A204.1 (cell line): ENCODE measurements around the gene MRPL14.

ENCODE experiments used
- FAIRE-seq: peaks from 2 replicates; lab custom pipeline; 2012; peaks lifted over from hg19 to GRCh38; lab: Jason Lieb, UNC

Gene MRPL14

DNA sequence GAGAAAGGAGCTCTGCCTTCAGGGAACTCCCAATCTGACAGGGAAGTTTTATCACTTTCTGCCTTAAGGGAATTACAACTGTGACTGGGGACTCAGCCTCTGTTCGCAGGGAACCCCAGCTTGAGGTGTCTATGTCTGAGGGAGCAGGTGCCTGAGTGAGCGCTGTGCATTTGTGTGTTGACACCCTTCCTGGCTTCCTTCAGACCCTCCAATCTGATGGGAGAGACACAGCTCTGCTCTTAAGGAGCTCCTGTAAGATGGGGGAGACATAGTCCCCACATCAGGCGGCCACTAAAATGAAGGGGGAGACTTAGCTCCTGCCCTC lies 62.3 kb downstream of the MRPL14 start:
- no peak for FAIRE-seq

DNA sequence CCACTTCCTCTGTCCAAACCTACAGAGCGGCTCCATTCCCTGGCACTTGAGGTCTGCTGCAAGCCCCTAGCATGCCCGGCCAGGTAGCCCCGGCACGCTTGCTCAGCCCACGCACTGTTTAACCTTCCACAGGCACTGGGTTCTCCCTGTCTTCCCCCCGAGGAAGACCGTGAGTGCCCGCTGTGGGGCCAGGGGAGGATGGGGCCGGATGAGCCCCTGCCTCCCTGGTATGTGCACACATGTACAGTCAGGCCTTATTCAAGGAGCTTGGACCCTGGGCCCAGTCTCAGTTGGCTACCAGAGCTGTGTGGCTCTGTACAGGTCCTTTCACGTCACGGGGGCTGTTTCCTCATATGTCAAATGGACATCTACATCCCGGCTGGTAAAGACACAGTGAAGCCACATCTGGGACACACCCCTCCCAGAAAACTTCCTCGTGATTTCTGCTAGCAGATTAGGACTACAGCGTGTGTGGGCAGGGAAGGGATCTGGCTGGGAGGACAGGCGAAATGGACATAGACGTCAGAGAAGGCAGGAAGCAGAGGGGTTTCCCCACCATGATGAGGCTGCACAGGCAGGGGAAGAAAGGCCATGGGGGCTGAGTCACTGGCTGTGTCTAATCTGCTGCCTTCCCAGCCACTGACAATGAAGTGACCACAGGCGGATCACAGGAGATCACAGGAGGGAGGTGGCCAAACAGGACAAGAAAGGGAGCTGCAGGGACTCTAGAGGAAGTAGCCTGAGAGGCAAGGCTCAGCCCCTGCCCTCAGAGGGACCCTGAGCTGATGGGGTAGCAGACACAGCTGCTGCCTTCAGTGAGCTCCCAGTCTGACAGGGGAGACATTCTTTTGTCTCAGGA lies 62.9 kb downstream of the MRPL14 start:
- FAIRE-seq, result no peak

DNA sequence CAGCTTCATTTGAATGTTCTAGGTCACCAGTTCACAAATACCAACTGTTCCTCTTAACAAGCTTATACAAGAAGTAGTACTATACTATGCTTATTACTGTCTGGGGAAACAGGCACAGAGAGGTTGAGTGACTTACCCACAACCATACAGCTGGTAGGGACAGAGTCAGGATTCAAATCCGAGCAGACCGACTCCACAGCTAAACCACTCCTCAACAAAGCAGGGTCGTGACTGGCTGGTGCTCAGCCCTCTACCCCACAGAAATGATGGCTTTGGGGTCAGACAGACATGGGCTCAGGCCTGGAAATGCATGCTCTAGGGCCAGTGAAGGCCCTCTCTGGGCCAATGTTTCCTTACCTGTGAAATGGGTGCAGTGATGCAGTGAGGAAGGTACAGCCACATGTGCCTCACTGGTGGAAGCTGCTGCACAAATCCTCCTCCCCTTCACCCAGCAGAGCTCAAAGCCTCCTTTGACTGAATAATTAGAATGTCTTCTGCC lies 63.6 kb downstream of the MRPL14 start:
- no peak for FAIRE-seq
